Measurements from ENCODE around the gene ZFP1. TPM values are rescaled to one million over a fixed set of nuclear protein-coding genes. Genes with fewer than 3 reads are reported as not detected.

Gene ZFP1
- total RNA-seq, 4 donors from 2014 or later: 4.8 to 8.7 (median 6.5) TPM

GRCh38 chr16:75179208-75179607 lies 30.9 kb downstream of the ZFP1 start:
- WGBS, 2 donors: 90 to 97% methylated on average over 6 of the region's 6 CpGs
- no peak overlapping the region for H3K4me3 ChIP-seq (ENCODE audit: low read depth, poor library complexity, severe bottlenecking)

GRCh38 chr16:75181630-75182029 lies 33.3 kb downstream of the ZFP1 start:
- H3K4me3 ChIP-seq (ENCODE audit: low read depth, poor library complexity, severe bottlenecking): no peak overlapping the region
- WGBS, 2 donors: 39 to 45% methylated on average over 3 of the region's 3 CpGs
- DNase-seq (ENCODE audit: low spot score in 2 of 2): no peak
- intact Hi-C loops (cut with DNase I; ENCODE audit: low total_unique reads): no loop called here
- TF ChIP-seq POLR2A (IDR thresholded peaks at IDR 0.05): no peak
- TF ChIP-seq CTCF (IDR thresholded peaks at IDR 0.05): no peak

More at GRCh38 chr16:75179208-75179607, 30.9 kb downstream of the ZFP1 start:
- no peak for DNase-seq (ENCODE audit: low spot score in 2 of 2)
- intact Hi-C loops (cut with DNase I; ENCODE audit: low total_unique reads): no loop called here
- TF ChIP-seq POLR2A (IDR thresholded peaks at IDR 0.05) (no peak), CTCF (IDR thresholded peaks at IDR 0.05) (no peak)

- TF ChIP-seq POLR2A (IDR thresholded peaks at IDR 0.05) (no peak), CTCF (IDR thresholded peaks at IDR 0.05) (no peak)
- DNase-seq (ENCODE audit: low spot score in 2 of 2): peak in 1 of 2 donors; percentile 64
- no peak overlapping the region for H3K4me3 ChIP-seq (ENCODE audit: low read depth, poor library complexity, severe bottlenecking)
- intact Hi-C loops (cut with DNase I; ENCODE audit: low total_unique reads): no loop called here
- WGBS, 2 donors: 73 to 80% methylated on average over 14 of the region's 14 CpGs
Observed at GRCh38 chr16:75188832-75189477, 40.6 kb downstream of the ZFP1 start.

- TF ChIP-seq CTCF (IDR thresholded peaks at IDR 0.05): no peak
- no peak for TF ChIP-seq POLR2A (IDR thresholded peaks at IDR 0.05)
- intact Hi-C loops (cut with DNase I; ENCODE audit: low total_unique reads): loop anchor here (10.0 kb wide), 1 partner anchor 575 kb away; no protein-coding TSS in a partner anchor
- 81 to 88% methylated on average over 8 of the region's 8 CpGs for WGBS, 2 donors
- no peak overlapping the region for H3K4me3 ChIP-seq (ENCODE audit: low read depth, poor library complexity, severe bottlenecking)
- DNase-seq (ENCODE audit: low spot score in 2 of 2): peak in 1 of 2 donors; percentile 62
Observed at GRCh38 chr16:75189638-75190245, 41.4 kb downstream of the ZFP1 start.

- WGBS, 2 donors: 74 to 76% methylated on average over 21 of the region's 21 CpGs
- DNase-seq (ENCODE audit: low spot score in 2 of 2): peak in 1 of 2 donors; percentile 48
- intact Hi-C loops (cut with DNase I; ENCODE audit: low total_unique reads): loop anchor here (10.0 kb wide), 1 partner anchor 572 kb away; no protein-coding TSS in a partner anchor
- no peak for TF ChIP-seq POLR2A (IDR thresholded peaks at IDR 0.05)
- no peak for TF ChIP-seq CTCF (IDR thresholded peaks at IDR 0.05)
- H3K4me3 ChIP-seq (ENCODE audit: low read depth, poor library complexity, severe bottlenecking): no peak overlapping the region
Observed at GRCh38 chr16:75192606-75193264, 44.4 kb downstream of the ZFP1 start.

Measured in lower leg skin (tissue), 4 donors.